ENCODE data around the gene PCDHGA1.
"Not testable (repeated sequence)": the region's sequence is repeated elsewhere in the genome, so short reads cannot be mapped to it uniquely, and the experiment has no call there.

Gene PCDHGA1

DNA sequence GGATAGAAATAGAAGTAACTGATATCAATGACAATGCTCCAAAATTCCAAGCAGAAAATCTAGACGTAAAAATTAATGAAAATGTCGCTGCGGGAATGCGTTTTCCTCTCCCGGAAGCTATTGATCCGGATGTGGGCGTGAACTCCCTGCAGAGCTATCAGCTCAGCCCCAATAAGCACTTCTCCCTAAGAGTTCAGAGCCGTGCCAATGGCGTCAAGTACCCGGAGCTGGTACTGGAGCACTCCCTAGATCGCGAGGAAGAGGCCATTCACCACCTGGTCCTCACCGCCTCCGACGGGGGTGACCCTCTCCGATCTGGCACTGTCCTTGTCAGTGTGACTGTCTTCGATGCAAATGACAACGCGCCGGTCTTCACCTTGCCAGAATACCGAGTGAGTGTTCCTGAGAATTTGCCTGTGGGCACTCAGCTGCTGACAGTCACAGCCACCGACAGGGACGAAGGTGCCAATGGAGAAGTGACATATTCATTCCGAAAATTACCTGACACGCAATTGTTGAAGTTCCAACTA lies 83.3 kb downstream of the PCDHGA1 start:
- no peak overlapping the region for H3K27ac ChIP-seq
- peak overlapping the region; percentile 56 for H3K4me3 ChIP-seq
- no peak for TF ChIP-seq CTCF (IDR thresholded peaks at IDR 0.05)

DNA sequence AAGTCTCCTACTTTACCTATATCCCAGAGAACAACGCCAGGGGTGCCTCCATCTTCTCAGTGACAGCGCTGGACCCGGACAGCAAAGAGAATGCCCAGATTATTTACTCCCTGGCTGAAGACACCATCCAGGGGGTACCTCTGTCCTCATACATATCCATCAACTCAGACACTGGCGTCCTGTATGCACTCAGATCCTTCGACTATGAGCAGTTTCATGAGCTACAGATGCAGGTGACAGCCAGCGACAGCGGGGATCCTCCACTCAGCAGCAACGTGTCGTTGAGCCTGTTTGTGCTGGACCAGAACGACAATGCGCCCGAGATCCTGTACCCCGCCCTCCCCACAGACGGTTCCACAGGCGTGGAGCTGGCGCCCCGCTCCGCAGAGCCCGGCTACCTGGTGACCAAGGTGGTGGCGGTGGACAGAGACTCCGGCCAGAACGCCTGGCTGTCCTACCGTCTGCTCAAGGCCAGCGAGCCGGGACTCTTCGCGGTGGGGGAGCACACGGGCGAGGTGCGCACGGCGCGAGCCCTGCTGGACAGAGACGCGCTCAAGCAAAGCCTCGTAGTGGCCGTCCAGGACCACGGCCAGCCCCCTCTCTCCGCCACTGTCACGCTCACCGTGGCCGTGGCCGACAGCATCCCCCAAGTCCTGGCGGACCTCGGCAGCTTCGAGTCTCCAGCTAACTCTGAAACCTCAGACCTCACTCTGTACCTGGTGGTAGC lies 84.4 kb downstream of the PCDHGA1 start:
- H3K4me3 ChIP-seq: peak overlapping the region; percentile 30
- not testable (repeated sequence) for H3K27ac ChIP-seq; DNase-seq (ENCODE audit: low spot score)

More for the DNA sequence above, 83.3 kb downstream of the PCDHGA1 start:
- no peak for DNase-seq (ENCODE audit: low spot score)

DNA sequence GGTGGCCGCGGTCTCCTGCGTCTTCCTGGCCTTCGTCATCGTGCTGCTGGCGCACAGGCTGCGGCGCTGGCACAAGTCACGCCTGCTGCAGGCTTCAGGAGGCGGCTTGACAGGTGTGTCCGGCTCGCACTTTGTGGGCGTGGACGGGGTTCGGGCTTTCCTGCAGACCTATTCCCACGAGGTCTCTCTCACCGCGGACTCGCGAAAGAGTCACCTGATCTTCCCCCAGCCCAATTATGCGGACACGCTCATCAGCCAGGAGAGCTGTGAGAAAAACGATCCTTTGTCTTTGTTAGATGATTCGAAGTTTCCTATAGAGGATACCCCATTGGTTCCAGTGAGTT lies 84.9 kb downstream of the PCDHGA1 start:
- peak overlapping the region; percentile 30 for H3K4me3 ChIP-seq
- DNase-seq (ENCODE audit: low spot score); H3K27ac ChIP-seq: not testable (repeated sequence)

- peak within 1 kb of the TSS in 1 of 2 donors; percentile 47 for H3K27ac ChIP-seq
- DNase-seq (ENCODE audit: low spot score): not testable (repeated sequence)
- TF ChIP-seq CTCF (IDR thresholded peaks at IDR 0.05): peak; percentile 21
- peak within 1 kb of the TSS; percentile 70 for H3K4me3 ChIP-seq
Observed at GRCh38 chr5:141417494-141418172, 87.3 kb downstream of the PCDHGA1 start, which contains the start of gene PCDHGB7. Gene PCDHGB7 (plus strand): TSS chr5:141417677. CDS start chr5:141417860, 183 bp downstream.

DNA sequence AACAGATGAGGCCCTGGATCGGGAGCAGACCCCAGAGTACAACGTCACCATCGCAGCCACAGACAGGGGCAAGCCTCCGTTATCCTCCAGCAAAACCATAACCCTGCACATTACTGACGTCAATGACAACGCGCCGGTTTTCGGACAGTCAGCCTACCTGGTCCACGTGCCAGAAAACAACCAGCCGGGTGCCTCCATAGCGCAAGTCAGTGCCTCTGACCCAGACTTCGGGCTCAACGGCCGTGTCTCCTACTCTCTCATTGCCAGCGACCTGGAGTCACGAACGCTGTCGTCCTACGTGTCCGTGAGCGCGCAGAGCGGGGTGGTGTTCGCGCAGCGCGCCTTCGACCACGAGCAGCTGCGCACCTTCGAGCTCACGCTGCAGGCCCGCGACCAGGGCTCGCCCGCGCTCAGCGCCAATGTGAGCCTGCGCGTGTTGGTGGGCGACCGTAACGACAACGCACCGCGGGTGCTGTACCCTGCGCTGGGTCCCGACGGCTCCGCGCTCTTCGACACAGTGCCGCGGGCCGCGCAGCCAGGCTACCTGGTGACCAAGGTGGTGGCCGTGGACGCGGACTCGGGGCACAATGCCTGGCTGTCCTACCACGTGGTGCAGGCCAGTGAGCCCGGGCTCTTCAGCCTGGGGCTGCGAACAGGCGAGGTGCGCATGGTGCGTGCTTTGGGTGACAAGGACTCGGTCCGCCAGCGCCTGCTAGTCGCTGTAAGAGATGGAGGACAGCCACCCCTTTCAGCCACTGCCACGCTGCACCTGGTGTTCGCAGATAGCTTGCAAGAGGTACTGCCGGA lies 89.0 kb downstream of the PCDHGA1 start:
- no peak for DNase-seq (ENCODE audit: low spot score)
- Histone ChIP-seq H3K4me3 (peak overlapping the region; percentile 70), H3K27ac (no peak overlapping the region)
- no peak for TF ChIP-seq CTCF (IDR thresholded peaks at IDR 0.05)

GRCh38 chr5:141420855-141421488 lies 90.7 kb downstream of the PCDHGA1 start, which contains the start of gene PCDHGA11:
Gene PCDHGA11 (plus strand): TSS chr5:141421051. CDS start chr5:141421228, 177 bp downstream.
- Histone ChIP-seq H3K4me3 (peak within 1 kb of the TSS; percentile 70), H3K27ac (no peak within 1 kb of the TSS)
- no peak for TF ChIP-seq CTCF (IDR thresholded peaks at IDR 0.05)
- no peak for DNase-seq (ENCODE audit: low spot score)

DNA sequence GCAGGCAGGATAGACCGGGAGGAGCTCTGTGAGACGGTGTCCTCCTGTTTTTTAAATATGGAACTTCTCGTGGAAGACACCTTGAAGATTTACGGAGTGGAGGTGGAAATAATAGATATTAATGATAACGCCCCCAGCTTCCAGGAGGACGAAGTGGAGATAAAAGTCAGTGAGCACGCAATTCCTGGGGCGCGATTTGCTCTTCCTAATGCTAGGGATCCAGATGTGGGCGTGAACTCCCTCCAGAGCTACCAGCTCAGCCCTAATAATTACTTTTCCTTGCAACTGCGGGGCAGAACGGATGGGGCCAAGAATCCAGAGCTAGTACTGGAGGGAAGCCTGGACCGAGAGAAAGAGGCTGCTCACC lies 91.2 kb downstream of the PCDHGA1 start:
- no peak for DNase-seq (ENCODE audit: low spot score)
- H3K4me3 ChIP-seq: peak overlapping the region; percentile 60
- TF ChIP-seq CTCF (IDR thresholded peaks at IDR 0.05): no peak
- no peak overlapping the region for H3K27ac ChIP-seq

Measured in coronary artery (tissue), 2 donors.